Measurements from ENCODE around the gene CASZ1.

Gene CASZ1

GRCh38 chr1:10796029-10796944 lies at the start of gene CASZ1:
Gene CASZ1 (minus strand): TSS chr1:10796646. CDS start chr1:10693889, 102,757 bp downstream.
- peak within 1 kb of the TSS; percentile 17 for H3K9ac ChIP-seq (ENCODE audit: insufficient read length, low read depth)

GRCh38 chr1:10843697-10844096 lies 47.3 kb upstream of the CASZ1 start:
- TF ChIP-seq YY1 (IDR thresholded peaks at IDR 0.05; ENCODE audit: insufficient read depth, insufficient read length): no peak
- no peak for TF ChIP-seq SUZ12 (IDR thresholded peaks at IDR 0.05; ENCODE audit: extremely low read depth, insufficient read depth, insufficient read length)
- TF ChIP-seq ZNF274 (IDR thresholded peaks at IDR 0.05; ENCODE audit: low read depth, low read length): no peak
- Histone ChIP-seq H3K27me3 (ENCODE audit: insufficient read depth, insufficient read length) (peaks cover 3% of the 10 kb centered on the region), H3K9ac (ENCODE audit: insufficient read length, low read depth) (no peak overlapping the region), H3K4me1 (ENCODE audit: insufficient read depth, insufficient read length) (peaks cover 7% of the 10 kb centered on the region), H3K4me3 (ENCODE audit: insufficient read length, low read depth) (no peak overlapping the region), H3K9me3 (ENCODE audit: insufficient read depth, low read length) (no peaks in the 10 kb centered on the region), H3K36me3 (ENCODE audit: insufficient read depth, insufficient read length, low read length) (no peaks in the 10 kb centered on the region)
- DNase-seq (ENCODE audit: low read depth, low spot score): no peak

More at GRCh38 chr1:10796029-10796944, at the start of gene CASZ1:
- peaks cover 29% of the 10 kb centered on the region for H3K27me3 ChIP-seq (ENCODE audit: insufficient read depth, insufficient read length)
- peak within 1 kb of the TSS; percentile 36 for H3K4me3 ChIP-seq (ENCODE audit: insufficient read length, low read depth)
- no peaks in the 10 kb centered on the region for H3K36me3 ChIP-seq (ENCODE audit: insufficient read depth, insufficient read length, low read length)
- H3K4me1 ChIP-seq (ENCODE audit: insufficient read depth, insufficient read length): peaks cover 2% of the 10 kb centered on the region
- H3K9me3 ChIP-seq (ENCODE audit: insufficient read depth, low read length): no peaks in the 10 kb centered on the region
- peak; percentile 66 for DNase-seq (ENCODE audit: low read depth, low spot score)
- TF ChIP-seq ZNF274 (IDR thresholded peaks at IDR 0.05; ENCODE audit: low read depth, low read length) (no peak), SUZ12 (IDR thresholded peaks at IDR 0.05; ENCODE audit: extremely low read depth, insufficient read depth, insufficient read length) (no peak), YY1 (IDR thresholded peaks at IDR 0.05; ENCODE audit: insufficient read depth, insufficient read length) (no peak)

GRCh38 chr1:10841118-10841517 lies 44.7 kb upstream of the CASZ1 start:
- Histone ChIP-seq H3K4me3 (ENCODE audit: insufficient read length, low read depth) (no peak overlapping the region), H3K4me1 (ENCODE audit: insufficient read depth, insufficient read length) (peaks cover 18% of the 10 kb centered on the region), H3K27me3 (ENCODE audit: insufficient read depth, insufficient read length) (peaks cover 3% of the 10 kb centered on the region), H3K9ac (ENCODE audit: insufficient read length, low read depth) (no peak overlapping the region), H3K9me3 (ENCODE audit: insufficient read depth, low read length) (no peaks in the 10 kb centered on the region), H3K36me3 (ENCODE audit: insufficient read depth, insufficient read length, low read length) (no peaks in the 10 kb centered on the region)
- DNase-seq (ENCODE audit: low read depth, low spot score): no peak
- TF ChIP-seq SUZ12 (IDR thresholded peaks at IDR 0.05; ENCODE audit: extremely low read depth, insufficient read depth, insufficient read length): no peak
- no peak for TF ChIP-seq ZNF274 (IDR thresholded peaks at IDR 0.05; ENCODE audit: low read depth, low read length)
- no peak for TF ChIP-seq YY1 (IDR thresholded peaks at IDR 0.05; ENCODE audit: insufficient read depth, insufficient read length)

- Histone ChIP-seq H3K9me3 (ENCODE audit: insufficient read depth, low read length) (no peaks in the 10 kb centered on the region), H3K36me3 (ENCODE audit: insufficient read depth, insufficient read length, low read length) (no peaks in the 10 kb centered on the region), H3K4me3 (ENCODE audit: insufficient read length, low read depth) (no peak overlapping the region), H3K9ac (ENCODE audit: insufficient read length, low read depth) (peak overlapping the region; percentile 28), H3K27me3 (ENCODE audit: insufficient read depth, insufficient read length) (peaks cover 3% of the 10 kb centered on the region), H3K4me1 (ENCODE audit: insufficient read depth, insufficient read length) (peaks cover 18% of the 10 kb centered on the region)
- TF ChIP-seq SUZ12 (IDR thresholded peaks at IDR 0.05; ENCODE audit: extremely low read depth, insufficient read depth, insufficient read length) (no peak), YY1 (IDR thresholded peaks at IDR 0.05; ENCODE audit: insufficient read depth, insufficient read length) (no peak), ZNF274 (IDR thresholded peaks at IDR 0.05; ENCODE audit: low read depth, low read length) (no peak)
- DNase-seq (ENCODE audit: low read depth, low spot score): no peak
Measured at GRCh38 chr1:10839188-10839770, 42.8 kb upstream of the CASZ1 start.

- Histone ChIP-seq H3K9ac (ENCODE audit: insufficient read length, low read depth) (no peak overlapping the region), H3K4me1 (ENCODE audit: insufficient read depth, insufficient read length) (peaks cover 18% of the 10 kb centered on the region), H3K27me3 (ENCODE audit: insufficient read depth, insufficient read length) (peaks cover 3% of the 10 kb centered on the region), H3K4me3 (ENCODE audit: insufficient read length, low read depth) (no peak overlapping the region), H3K36me3 (ENCODE audit: insufficient read depth, insufficient read length, low read length) (no peaks in the 10 kb centered on the region), H3K9me3 (ENCODE audit: insufficient read depth, low read length) (no peaks in the 10 kb centered on the region)
- no peak for DNase-seq (ENCODE audit: low read depth, low spot score)
- no peak for TF ChIP-seq YY1 (IDR thresholded peaks at IDR 0.05; ENCODE audit: insufficient read depth, insufficient read length)
- no peak for TF ChIP-seq SUZ12 (IDR thresholded peaks at IDR 0.05; ENCODE audit: extremely low read depth, insufficient read depth, insufficient read length)
- no peak for TF ChIP-seq ZNF274 (IDR thresholded peaks at IDR 0.05; ENCODE audit: low read depth, low read length)
Measured at GRCh38 chr1:10838541-10838940, 42.1 kb upstream of the CASZ1 start.

- TF ChIP-seq SUZ12 (IDR thresholded peaks at IDR 0.05; ENCODE audit: extremely low read depth, insufficient read depth, insufficient read length) (no peak), ZNF274 (IDR thresholded peaks at IDR 0.05; ENCODE audit: low read depth, low read length) (no peak)
Measured at GRCh38 chr1:10836726-10837125, 40.3 kb upstream of the CASZ1 start.

GRCh38 chr1:10835822-10836421 lies 39.5 kb upstream of the CASZ1 start:
- Histone ChIP-seq H3K36me3 (ENCODE audit: insufficient read depth, insufficient read length, low read length) (no peaks in the 10 kb centered on the region), H3K4me3 (ENCODE audit: insufficient read length, low read depth) (no peak overlapping the region), H3K9me3 (ENCODE audit: insufficient read depth, low read length) (no peaks in the 10 kb centered on the region), H3K9ac (ENCODE audit: insufficient read length, low read depth) (no peak overlapping the region), H3K4me1 (ENCODE audit: insufficient read depth, insufficient read length) (peaks cover 20% of the 10 kb centered on the region), H3K27me3 (ENCODE audit: insufficient read depth, insufficient read length) (no peaks in the 10 kb centered on the region)
- peak; percentile 83 for DNase-seq (ENCODE audit: low read depth, low spot score)
- TF ChIP-seq SUZ12 (IDR thresholded peaks at IDR 0.05; ENCODE audit: extremely low read depth, insufficient read depth, insufficient read length) (no peak), YY1 (IDR thresholded peaks at IDR 0.05; ENCODE audit: insufficient read depth, insufficient read length) (no peak), ZNF274 (IDR thresholded peaks at IDR 0.05; ENCODE audit: low read depth, low read length) (no peak)

More at GRCh38 chr1:10836726-10837125, 40.3 kb upstream of the CASZ1 start:
- Histone ChIP-seq H3K4me3 (ENCODE audit: insufficient read length, low read depth) (no peak overlapping the region), H3K27me3 (ENCODE audit: insufficient read depth, insufficient read length) (no peaks in the 10 kb centered on the region), H3K4me1 (ENCODE audit: insufficient read depth, insufficient read length) (peaks cover 18% of the 10 kb centered on the region), H3K9me3 (ENCODE audit: insufficient read depth, low read length) (no peaks in the 10 kb centered on the region), H3K9ac (ENCODE audit: insufficient read length, low read depth) (no peak overlapping the region), H3K36me3 (ENCODE audit: insufficient read depth, insufficient read length, low read length) (no peaks in the 10 kb centered on the region)
- DNase-seq (ENCODE audit: low read depth, low spot score): no peak
